PC-3 (cell line): Measurements from ENCODE around the gene BAMBI.

Source experiments
- CTCF ChIP-seq: fragments of 300-600 bp; sonication (generic); conservative IDR thresholded peaks from 2 replicates; pipeline ENCODE4 v1.5.1; 2017; ENCODE audit warnings: antibody characterized with exemption, low read depth, mild to moderate bottlenecking, low read length
- EZH2 ChIP-seq: fragments of 300-600 bp; sonication (generic); IDR thresholded peaks from one replicate; pipeline ENCODE4 v1.6.1; 2017; ENCODE audit warnings: antibody characterized with exemption, mild to moderate bottlenecking, low read length; ENCODE audit not compliant: unreplicated experiment

- no peak for TF ChIP-seq CTCF
- TF ChIP-seq EZH2 = no peak
Observed at GRCh38 chr10:28678687-28679457, 1.6 kb downstream of the BAMBI start.
